ENCODE measurements around the gene MYL5.

DNA sequence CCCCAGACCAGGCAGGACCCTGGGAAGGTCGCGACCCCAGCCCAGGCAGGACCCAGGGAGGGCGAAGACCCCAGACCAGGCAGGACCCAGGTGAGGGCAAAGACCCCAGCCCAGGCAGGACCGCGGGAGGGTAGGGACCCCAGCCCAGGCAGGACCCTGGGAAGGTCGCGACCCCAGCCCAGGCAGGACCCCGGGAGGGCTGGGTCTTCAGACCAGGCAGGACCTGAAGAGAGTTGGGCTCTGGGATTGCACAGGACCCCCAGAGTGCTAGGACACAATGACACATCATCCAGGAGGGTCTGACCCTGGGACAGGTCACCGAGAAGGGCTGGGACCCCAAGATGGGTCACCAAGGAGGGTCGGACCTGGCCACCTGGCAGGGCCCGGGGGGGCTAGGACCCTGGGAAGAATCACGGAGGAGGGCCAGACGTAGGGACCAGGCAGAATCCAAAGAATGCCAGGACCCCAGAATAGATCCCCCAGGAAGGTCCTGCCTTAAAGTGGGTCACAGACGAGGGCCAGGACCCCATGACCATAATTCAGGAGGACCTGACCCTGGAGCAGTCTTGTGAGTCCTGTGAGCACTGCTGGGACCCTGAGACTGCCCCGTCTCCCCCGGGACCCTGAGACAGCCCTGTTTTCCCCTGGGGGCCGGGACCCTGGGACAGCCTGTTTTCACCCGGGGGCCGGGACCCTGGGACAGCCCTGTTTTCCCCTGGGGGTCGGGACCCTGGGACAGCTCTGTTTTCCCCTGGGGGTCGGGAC is 32.7 kb downstream of the MYL5 start:
- TF ChIP-seq POLR2A (IDR thresholded peaks at IDR 0.05) (no peak), CTCF (IDR thresholded peaks at IDR 0.05) (no peak)
